HG03565 (cell line): ENCODE measurements around the gene FSTL4.

Experiments
- ATAC-seq: cut with Tn5 transposase; IDR thresholded peaks from one replicate; pipeline ENCODE4 v1.9.1; 2021; ENCODE audit warnings: mild to moderate bottlenecking, moderate library complexity; ENCODE audit not compliant: unreplicated experiment

FSTL4 gene

DNA sequence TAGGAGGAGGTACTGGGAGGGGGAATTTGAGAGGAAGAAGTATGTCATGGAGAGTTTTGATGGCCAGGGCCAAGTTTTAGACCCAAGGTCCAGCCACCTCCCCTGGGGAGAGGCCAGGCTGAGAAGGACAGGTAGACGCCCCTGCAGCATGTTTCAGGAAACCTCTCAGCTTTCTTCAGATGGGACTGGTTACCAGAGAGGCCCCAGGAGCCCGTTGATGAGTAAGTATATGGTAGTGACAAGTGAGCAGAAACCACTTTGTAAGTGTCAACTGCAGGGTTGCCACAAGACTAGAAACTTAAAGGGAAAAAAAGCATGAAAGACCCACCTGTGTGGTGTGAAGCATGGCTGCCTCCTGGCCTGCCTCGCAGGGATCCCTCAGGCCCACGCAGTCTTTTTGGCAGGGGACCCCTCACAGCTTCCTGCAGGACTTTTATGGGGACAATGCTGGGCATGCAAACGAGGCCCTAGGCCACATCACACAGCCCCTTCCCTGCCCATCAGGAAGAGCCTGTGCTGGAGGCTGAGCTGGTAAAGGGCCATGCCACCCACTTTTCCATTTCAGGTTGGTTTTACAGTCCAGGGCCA is 255.9 kb downstream of the FSTL4 start:
- ATAC-seq = no peak

DNA sequence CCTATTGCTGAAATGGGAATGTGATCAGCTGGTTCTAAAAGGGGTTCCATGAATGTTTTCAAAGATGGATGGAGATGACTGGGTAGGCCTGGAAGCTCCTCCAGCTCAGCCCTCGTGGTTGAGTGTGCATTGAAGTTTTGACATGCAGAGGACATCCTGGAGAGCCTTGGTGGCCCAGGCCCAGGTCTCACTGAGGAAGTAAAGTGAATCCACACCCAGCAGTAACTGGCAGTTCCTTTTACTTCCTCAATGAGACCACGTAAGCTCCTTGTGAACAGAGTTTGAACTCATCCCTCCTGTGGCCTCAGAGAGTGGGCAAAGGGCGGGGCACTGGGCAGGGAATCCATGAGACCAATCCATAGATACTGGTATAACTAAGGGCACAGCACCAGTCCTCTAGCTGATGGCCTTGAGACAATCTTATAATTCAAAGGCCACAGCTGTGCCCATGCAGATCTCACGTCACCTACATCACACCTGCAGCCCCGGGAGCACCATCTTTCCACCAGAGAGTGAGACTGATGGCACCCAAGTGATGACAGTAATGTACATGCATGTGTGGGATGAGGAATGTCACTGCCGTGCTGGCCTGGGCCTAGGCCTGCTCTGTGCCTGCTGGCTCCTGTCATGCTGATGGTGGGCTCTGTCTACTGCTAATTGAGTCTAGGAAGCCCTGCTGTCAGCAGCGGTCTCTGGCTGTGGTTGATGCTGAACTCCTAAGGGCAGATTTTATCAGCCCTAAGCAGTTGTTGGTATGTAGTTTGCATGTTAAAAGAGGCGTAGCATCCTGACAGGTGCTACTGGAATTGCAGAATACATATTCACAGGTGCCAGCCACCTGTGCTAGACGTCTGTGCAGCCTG is 257.8 kb downstream of the FSTL4 start:
- no peak for ATAC-seq

DNA sequence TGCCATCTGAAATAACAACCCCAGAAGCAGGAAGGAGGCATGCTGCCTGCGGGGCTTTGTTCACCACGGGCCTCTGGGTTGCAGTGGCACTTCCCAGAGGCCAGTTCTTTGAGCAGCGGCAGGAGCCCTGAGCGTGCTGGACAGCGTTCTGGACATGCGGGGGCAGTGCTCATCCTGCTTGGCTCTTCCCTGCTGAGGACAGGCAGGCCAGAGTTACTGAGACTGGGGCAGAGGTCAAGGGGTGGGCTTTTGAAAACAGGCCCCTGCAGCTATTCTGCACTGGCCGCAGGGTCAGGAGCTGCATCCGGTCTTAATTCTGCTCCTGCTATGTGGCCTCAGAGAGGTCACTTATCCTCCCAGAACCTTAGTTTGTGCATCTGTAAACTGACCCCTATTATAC is 258.6 kb downstream of the FSTL4 start:
- no peak for ATAC-seq

DNA sequence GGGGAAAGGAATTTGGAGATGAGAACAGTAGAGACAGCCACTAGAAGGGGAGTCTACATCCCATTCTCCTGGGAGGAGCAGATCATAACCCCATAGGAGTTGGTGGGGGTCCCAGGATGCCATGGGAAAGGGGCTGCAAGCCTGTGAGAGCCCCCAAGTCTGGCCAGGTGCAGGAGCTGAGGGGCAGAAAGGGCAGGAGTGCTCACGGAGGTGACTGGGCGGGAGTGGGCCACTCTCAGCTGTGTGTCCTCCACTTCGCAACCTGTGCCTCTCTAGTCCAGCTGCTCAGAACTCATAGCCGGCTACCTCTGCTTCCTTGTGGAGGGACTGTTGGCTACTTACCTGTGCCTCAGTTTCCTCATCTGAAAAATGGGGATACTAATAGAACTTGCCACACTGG is 263.9 kb downstream of the FSTL4 start:
- no peak for ATAC-seq

DNA sequence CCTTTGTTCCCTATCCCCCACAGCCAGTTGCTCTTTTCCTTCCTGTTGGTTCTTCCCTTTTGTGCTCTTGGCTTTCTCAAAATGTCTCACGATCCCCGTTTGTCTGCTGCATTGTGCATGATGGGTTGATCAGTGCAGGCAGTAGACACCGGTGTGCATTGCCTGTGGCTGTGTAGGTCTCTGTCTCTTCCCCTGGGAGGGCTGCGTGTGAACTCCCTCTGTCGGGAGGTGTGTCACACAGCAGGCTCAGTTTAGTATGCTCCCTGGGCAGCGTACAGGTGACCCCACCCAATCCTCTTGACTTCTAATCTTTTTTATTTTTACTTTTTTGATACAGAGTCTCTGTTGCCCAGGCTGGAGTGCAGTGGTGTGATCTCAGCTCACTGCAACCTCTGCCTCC is 265.3 kb downstream of the FSTL4 start:
- ATAC-seq = no peak

DNA sequence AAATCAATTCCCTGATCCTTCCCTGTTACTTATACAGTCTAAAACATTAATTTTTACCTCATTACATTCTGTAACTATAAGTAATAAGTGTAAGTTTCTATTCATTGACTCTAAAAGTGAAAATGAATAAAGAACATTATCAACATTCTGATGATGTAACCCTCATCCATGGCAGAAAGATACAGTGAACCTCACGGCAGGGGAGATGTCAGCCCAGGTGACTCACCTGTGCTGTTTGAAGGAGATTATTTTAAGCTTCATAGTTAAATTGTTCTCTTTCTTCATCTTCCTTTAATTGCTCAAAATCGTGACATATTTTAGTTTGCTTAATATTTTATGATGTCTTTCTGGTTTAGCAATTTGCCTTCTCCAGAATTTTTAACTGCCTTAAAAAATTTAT is 268.1 kb downstream of the FSTL4 start:
- no peak for ATAC-seq

DNA sequence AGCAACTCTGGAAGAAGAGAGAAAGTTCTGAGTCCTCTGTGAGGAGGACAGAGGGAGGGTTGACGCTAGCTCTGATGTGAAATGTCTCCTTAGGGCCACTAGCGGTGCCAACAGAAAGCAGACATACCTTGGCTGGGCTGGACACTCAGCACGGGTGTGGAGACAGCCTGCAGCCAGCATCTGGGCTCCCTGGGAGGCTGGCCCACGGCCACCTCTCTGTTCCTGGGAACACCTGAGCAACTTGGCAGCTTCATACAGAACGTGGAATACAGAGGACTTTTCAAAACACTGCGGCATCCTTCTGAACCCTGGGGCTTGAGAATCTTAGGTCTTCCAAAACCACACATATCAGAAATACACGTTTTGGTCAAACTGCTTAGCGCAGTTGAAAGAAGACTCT is 269.1 kb downstream of the FSTL4 start:
- no peak for ATAC-seq

DNA sequence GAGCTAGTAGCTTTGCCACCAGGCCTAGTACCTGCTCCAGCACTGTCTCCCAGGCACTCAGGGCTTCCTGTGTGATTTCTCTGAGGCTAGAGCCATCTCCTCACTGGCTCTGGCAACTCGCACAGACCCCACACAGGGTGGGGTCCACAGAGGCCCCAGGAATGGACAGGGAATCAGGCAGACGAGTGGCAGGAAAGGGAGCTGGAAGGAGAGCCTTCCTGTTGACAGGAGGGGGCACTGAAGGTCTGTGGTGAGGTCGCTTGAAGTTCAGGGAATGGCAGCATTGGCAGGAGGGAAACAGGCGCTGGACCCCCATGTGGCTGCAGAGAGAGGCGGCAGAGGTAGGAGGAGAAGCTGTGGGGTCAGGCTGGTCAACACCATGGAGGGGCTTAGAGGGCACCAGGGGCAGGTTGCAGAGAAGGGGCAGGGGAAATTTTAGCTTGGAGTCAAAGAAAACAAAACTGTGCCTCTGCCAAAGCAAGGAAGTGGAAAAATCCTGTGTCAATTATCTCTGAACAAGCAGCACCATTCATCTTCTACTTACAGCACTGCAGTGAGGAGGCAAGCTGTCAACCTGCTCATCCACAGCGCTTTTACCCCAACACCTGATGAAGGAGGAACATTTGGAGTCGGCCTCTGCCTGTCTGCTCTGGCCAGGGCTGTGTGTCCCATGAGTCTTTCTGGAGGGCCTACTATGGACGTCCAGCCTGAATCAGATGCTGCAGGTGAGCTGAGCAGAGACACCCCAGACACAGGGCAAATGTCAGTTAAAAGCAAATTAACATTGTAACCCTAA is 270.2 kb downstream of the FSTL4 start:
- no peak for ATAC-seq

DNA sequence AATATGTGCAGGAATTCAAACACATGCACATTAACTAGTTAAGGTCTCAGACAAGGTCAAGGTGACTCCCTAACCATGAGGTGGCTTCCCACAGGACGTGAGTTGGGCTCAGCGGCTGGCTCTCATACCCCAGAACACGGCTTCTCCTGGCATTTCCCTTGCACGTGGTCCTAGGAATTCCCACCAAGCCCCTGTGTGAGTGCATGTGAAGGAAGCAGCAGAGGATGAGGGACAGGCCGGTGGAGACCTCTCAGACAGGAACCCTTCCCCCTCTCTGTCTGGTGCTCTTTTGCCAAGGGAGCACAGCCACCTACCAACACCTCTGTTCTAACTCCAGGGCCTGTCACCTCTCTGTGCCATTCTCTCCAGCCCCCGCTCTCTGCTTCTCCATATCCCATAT is 271.0 kb downstream of the FSTL4 start:
- ATAC-seq = no peak

DNA sequence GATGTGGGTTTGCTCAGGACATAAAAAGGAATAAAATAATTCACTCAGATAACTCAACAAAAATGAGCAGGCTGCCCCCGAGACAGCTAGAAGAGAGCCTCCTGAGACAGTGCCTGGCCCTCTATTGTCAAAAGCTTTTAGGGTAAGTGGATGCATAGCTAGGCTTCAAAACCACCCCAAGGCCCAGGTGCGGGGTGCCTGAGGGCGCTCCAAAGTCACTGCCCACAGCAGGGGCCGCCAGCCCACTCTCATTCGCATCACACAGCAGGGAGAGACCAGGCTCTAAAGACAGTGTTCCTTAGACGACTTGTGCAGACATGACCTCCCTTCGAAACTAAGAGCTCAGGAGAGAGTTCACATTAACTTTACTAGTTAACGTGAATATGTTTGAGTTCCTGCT is 271.5 kb downstream of the FSTL4 start:
- ATAC-seq = no peak

DNA sequence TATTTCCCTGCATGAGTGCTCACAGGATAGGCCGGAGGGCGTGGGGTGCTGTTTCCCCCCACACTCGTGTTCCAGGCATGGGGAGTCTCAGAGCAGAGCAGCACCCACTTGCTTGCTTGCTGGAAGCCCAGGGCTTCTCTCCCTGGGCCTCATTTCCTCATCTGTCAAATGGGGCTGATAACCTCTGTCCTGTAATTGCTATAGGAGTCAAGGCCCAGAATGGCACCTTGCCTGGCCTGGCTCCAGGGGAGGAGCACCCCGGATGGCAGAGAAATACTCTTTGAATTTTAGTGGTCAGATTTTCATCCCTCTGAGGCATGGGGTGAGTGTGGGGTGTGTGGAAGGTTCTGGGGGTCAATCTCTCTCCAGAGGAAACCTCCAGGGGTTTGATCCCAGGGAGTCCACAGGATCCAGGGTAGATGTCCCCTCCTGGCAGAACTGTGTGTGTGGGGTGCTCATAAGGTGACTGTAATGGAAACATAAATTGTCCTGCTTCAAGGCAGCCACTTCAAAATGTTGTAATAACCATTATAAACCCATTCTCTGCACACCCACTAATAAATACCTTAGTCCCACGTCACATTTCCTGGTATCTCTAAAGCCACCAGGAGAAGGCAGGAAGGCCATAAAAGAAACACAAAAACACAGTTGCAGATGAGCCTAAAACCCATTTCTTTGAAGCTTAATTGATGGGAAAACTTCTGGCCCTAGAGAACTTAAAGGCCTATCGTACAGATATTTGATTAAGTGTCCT is 272.2 kb downstream of the FSTL4 start:
- ATAC-seq = no peak

DNA sequence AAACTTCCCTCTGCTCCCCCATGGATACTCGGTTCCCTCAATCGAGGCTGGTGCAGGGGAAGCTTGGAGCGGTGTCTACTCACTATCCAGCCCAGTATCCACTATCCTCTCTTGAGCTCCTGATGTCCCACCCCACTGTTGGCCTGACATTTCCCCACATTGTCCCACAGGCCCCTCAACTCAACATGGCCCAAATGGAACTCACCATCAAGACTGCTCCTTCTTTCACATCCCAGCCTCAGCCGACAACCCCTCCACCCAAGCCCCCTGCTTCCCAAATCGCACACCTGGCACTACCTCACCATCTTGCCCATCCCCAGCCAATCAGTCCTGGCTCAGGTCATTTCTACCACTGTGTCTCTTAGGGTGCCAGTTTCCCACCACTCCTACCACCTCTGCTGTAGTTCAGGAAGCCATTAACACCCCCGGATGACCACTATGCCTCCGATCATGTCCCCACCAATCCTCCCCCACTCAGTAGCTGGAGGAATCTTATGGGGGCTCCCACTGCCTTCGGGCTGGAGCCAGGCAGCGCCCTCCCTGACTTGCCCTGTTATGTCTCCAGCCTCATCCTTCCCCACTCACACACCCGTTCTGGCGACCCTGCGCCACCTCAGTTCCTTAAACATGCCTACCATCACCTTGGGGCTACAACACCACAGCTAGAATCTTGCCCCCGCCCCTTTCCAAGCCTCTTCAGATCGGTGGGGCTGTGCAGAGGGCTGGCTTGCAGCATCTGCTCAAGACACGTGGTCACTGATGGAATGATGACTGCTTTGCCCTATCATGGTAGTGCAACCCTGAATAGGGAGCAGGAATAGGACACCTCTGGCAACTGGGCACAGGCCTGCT is 273.6 kb downstream of the FSTL4 start:
- ATAC-seq = no peak

DNA sequence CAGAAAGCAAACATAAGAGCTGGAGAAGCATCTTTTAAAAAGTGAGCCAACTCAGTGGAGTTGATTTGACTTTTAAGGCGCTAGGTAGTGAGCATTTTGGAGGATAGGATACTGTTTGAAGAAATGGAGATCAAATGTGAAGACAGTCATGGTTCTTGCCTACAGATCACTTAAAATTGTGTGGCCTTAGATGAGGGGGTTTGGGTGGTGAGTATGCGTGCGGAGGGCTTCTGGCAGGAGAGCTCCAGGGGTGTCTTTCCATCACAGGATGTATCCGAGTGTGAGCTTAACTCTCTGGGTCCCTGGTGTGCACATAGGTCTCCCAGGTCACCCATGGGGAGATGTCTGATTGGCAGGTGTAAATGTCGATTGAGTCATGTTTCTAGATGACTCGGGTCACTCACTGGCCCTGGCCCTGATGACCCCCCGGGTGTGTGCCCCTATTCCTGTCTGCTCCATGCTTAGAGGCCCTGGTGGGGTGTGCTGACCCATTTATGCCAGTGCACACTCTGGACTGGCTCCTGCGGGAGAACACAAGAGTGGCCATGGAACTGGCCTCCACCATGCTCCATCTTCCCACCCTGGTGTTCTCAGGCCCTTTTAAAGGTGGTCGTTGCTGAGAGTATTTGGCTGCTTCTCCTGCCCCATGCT is 274.4 kb downstream of the FSTL4 start:
- ATAC-seq = no peak

DNA sequence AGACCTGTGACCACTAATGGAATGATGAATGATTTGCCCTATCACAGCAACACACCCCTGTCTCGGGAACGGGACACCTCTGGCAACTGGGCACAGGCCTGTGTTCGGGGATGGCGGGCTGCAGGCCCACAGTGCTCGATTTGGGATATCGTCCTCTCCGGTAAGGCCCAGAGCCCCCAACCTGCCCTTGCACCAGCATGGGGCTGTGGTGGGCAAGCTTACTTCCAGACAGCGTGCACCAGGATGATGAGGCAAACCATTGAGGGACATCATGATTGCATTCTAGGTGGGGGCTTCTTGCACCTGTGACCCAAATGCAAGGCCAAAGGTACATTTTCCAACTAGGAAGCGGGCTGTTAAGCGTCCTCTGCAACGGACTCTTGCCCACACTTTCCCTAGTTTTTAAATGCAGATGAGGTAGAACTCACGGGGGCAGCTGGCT is 275.4 kb downstream of the FSTL4 start:
- no peak for ATAC-seq

DNA sequence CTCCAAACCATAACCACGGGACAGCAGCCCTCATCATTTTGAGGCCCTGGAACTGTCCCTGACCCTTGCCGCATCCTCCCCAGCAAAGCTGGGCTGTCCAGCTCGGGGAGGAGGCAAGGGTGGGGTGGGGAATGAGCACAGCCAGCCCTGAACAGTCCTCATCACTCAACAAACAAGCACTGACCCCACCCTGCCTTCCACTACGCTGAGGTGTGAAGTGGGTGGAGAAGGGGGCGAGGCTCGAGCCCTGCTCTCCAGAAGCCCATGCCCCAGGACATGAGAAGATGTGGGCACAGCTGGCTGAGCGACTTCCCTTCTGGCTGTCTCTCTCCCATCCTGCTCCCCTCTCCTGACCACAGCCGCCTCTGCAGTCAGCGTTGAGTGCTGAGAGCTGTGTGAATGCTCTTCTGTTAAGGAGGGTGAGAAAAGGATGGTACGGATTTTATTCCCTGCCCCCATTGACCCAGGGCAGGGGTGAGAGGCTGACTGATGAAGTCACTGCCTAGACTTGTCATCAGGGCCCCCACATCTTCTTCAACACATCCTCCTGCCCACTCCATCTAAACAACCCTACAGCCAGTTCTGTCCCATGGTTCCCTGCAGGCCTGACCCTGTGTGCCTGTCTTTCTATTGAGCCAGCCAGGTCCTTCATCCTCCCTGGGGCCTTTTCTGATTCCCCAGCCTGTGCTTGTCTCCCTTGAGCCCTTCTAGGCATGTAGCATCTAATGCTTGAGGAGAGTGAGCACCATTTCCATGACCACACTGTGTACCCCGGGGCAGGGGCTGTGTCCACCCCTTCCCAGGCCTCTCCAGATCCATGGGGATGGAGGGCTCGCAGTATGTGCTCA is 276.0 kb downstream of the FSTL4 start:
- no peak for ATAC-seq

DNA sequence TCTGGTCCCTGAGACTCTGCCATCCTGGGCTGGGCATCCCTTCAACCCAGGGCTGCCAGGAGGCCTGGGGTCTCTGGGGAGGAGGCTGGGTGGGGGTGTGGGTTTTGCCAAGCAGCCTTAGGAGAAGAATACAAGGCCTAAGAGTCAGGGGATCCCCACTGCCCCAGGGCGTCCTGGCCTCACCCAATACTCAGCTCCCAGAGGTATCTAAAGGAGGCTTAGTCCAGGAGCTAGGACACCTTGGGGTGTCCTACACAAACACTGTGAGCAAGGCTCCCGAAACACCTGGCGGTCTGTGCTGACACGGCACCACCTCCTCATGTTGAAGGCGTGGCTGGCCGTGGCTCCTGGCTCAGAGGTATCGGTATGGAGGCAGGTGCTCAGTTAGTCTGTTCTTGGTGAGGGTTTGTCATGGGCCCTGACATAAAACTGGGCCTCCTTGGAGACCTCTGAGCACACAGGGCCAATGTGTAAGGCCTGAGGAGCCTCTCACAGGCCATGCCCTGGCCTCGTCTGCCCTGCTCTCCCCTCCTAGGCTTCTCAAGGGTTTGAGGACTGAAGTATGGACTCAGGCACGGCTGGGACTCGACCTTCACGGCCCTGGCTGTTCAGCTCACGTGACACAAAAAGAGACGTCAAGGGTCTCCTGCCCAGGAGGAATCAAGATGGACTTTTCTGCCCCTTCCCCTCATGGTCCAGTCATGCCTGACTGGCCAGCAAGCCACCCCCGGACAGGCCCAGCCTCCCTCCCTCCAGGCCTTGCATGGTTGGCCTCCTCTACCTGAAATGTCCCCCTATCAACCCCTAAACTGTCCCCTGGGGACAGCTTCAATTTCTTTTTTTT is 277.3 kb downstream of the FSTL4 start:
- ATAC-seq = no peak

DNA sequence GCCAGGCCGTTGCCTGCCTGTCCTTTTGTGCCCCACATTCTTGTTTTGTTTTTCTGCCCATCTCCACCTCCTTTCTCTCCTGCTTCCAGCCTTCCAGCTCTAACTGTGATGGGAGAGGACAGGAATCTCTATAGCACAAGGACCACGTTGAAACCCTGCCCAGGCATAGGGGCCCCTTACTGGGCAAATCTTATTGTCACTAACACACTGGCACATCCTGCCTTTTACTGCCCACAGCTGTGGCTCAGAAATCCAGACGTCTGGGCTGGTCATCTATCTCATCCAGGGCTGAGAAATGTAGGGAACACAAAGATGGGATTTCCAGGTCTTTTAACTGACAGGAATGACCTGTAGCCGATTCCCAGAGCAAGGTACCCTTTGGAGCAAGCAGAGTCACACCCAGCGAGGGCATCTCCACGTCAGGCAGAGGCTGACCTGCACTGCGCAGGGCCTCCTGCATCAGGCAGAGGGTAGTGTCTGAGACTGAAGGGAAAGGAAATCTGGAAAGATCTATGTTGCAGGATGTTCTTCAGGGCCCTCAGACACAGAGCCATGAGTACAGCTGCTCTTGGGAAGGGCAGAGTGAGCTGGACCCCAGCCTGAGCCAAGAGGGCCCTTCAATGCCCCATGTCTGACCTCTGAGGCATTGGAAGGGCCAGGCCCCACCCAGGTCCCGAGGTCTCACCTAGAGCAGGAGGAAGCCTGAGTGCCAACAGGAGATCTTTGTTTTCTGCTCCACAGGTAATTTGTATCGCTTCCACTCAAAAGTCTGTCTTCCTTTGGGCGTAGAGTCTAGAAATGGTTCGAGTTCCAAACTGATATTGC is 278.8 kb downstream of the FSTL4 start:
- no peak for ATAC-seq
